OCI-LY1 (cell line): Measurements from ENCODE around the gene TBC1D5.

Source experiments
- H2AFZ ChIP-seq: fragments of 200-600 bp; sonication (generic), shearing (Covaris generic); 2 replicates; pipeline ENCODE4 v1.6.0; 2014; ENCODE audit warnings: antibody characterized with exemption, mild to moderate bottlenecking, low read length
- H3F3A ChIP-seq: fragments of 200-600 bp; sonication (generic), shearing (Covaris generic); 2 replicates; pipeline ENCODE4 v1.6.0; 2014; ENCODE audit warnings: mild to moderate bottlenecking, antibody characterized with exemption, low read length, moderate library complexity; ENCODE audit not compliant: insufficient read depth
- H3K27ac ChIP-seq: fragments of 200-600 bp; sonication (generic); 2 replicates; pipeline ENCODE4 v1.5.1; 2014; ENCODE audit warnings: low read length, mixed run types, mild to moderate bottlenecking, low read depth; ENCODE audit not compliant: poor library complexity, severe bottlenecking
- H3K27me3 ChIP-seq: fragments of 200-600 bp; sonication (generic); 2 replicates; pipeline ENCODE4 v1.6.0; 2014; ENCODE audit warnings: antibody characterized with exemption, mild to moderate bottlenecking, low read length, moderate library complexity; ENCODE audit not compliant: insufficient read depth
- H3K36me3 ChIP-seq: fragments of 200-600 bp; sonication (generic); 2 replicates; pipeline ENCODE4 v1.6.1; 2014; ENCODE audit warnings: mild to moderate bottlenecking, antibody characterized with exemption, low read length, moderate library complexity, mixed read lengths; ENCODE audit not compliant: insufficient read depth
- H3K4me1 ChIP-seq: fragments of 200-600 bp; sonication (generic); 2 replicates; pipeline ENCODE4 v1.5.1; 2014; ENCODE audit warnings: mild to moderate bottlenecking, low read length, moderate library complexity; ENCODE audit not compliant: insufficient read depth, severe bottlenecking
- H3K4me2 ChIP-seq: fragments of 200-600 bp; sonication (generic), shearing (Covaris generic); 2 replicates; pipeline ENCODE4 v1.6.1; 2014; ENCODE audit warnings: low read length
- H3K4me3 ChIP-seq: fragments of 200-600 bp; sonication (generic); 2 replicates; pipeline ENCODE4 v1.5.1; 2014; ENCODE audit warnings: low read length, low read depth, mild to moderate bottlenecking, mixed read lengths; ENCODE audit not compliant: poor library complexity, severe bottlenecking
- H3K79me2 ChIP-seq: fragments of 200-600 bp; shearing (Covaris generic); 2 replicates; pipeline ENCODE4 v1.6.1; 2016; ENCODE audit warnings: mixed run types, low read length, mixed read lengths; ENCODE audit not compliant: insufficient read depth
- H3K9ac ChIP-seq: fragments of 200-600 bp; sonication (generic), shearing (Covaris generic); 2 replicates; pipeline ENCODE4 v1.6.1; 2014; ENCODE audit warnings: mild to moderate bottlenecking, low read length, mixed read lengths
- H3K9me2 ChIP-seq: fragments of 200-600 bp; sonication (generic), shearing (Covaris generic); 2 replicates; pipeline ENCODE4 v1.6.1; 2014; ENCODE audit warnings: low read depth, mild to moderate bottlenecking, low read length, mixed read lengths
- H3K9me3 ChIP-seq: fragments of 200-600 bp; shearing (Covaris generic); 2 replicates; pipeline ENCODE4 v1.6.1; 2014; ENCODE audit warnings: low read length, mixed read lengths
- H4K20me1 ChIP-seq: fragments of 200-600 bp; sonication (generic), shearing (Covaris generic); 2 replicates; pipeline ENCODE4 v1.6.0; 2016; ENCODE audit warnings: mild to moderate bottlenecking, low read length; ENCODE audit not compliant: insufficient read depth
- CTCF ChIP-seq: fragments of 200-600 bp; sonication (generic), shearing (Covaris generic); IDR thresholded peaks from 2 replicates; pipeline ENCODE4 v1.5.1; 2017; ENCODE audit warnings: mild to moderate bottlenecking, antibody characterized with exemption, low read length, moderate library complexity, mixed read lengths
- EZH2 ChIP-seq: fragments of 200-600 bp; sonication (generic), shearing (Covaris generic); IDR thresholded peaks from 2 replicates; pipeline ENCODE4 v1.8.0; 2017; ENCODE audit warnings: borderline replicate concordance, mixed run types, mild to moderate bottlenecking, antibody characterized with exemption, low read length, moderate library complexity, mixed read lengths

The TBC1D5 gene

GRCh38 chr3:17300441-17300840 is 442.0 kb downstream of the TBC1D5 start:
- H3K9ac ChIP-seq, result no peak overlapping the region
- H3K9me3 ChIP-seq, result no peaks in the 10 kb centered on the region
- H3K4me2 ChIP-seq, result no peak overlapping the region
- no peak for TF ChIP-seq EZH2
- TF ChIP-seq CTCF, result no peak
- no peaks in the 10 kb centered on the region for H3K27me3 ChIP-seq
- no peaks in the 10 kb centered on the region for H3K36me3 ChIP-seq
- H2AFZ ChIP-seq, result no peak overlapping the region
- H3K79me2 ChIP-seq, result no peaks in the 10 kb centered on the region
- no peaks in the 10 kb centered on the region for H3K4me1 ChIP-seq
- no peak overlapping the region for H3K4me3 ChIP-seq
- H3K9me2 ChIP-seq, result no peaks in the 10 kb centered on the region
- H3K27ac ChIP-seq, result no peak overlapping the region
- no peaks in the 10 kb centered on the region for H3F3A ChIP-seq
- no peaks in the 10 kb centered on the region for H4K20me1 ChIP-seq

GRCh38 chr3:17298038-17298437 is 444.4 kb downstream of the TBC1D5 start:
- Histone ChIP-seq H3K27me3 (no peaks in the 10 kb centered on the region), H3K27ac (no peak overlapping the region), H3K36me3 (no peaks in the 10 kb centered on the region), H2AFZ (no peak overlapping the region), H3K4me3 (no peak overlapping the region), H3K79me2 (no peaks in the 10 kb centered on the region), H3F3A (no peaks in the 10 kb centered on the region), H3K9me2 (no peaks in the 10 kb centered on the region), H3K4me2 (no peak overlapping the region), H3K9ac (no peak overlapping the region), H3K9me3 (no peaks in the 10 kb centered on the region), H4K20me1 (no peaks in the 10 kb centered on the region), H3K4me1 (no peaks in the 10 kb centered on the region)
- no peak for TF ChIP-seq EZH2
- TF ChIP-seq CTCF, result no peak

GRCh38 chr3:17292556-17292955 is 449.9 kb downstream of the TBC1D5 start:
- Histone ChIP-seq H3K9ac (no peak overlapping the region), H2AFZ (no peak overlapping the region)

More at GRCh38 chr3:17292556-17292955, 449.9 kb downstream of the TBC1D5 start:
- Histone ChIP-seq H3K9me2 (no peaks in the 10 kb centered on the region), H3K27me3 (no peaks in the 10 kb centered on the region), H3K27ac (no peak overlapping the region), H3K4me2 (no peak overlapping the region), H3K4me1 (no peaks in the 10 kb centered on the region), H3K79me2 (no peaks in the 10 kb centered on the region), H4K20me1 (no peaks in the 10 kb centered on the region), H3F3A (no peaks in the 10 kb centered on the region), H3K9me3 (no peaks in the 10 kb centered on the region), H3K36me3 (peaks cover 10% of the 10 kb centered on the region; the same call in 1 of the 2 replicates), H3K4me3 (no peak overlapping the region)
- TF ChIP-seq CTCF, result no peak
